Activated naive CD4-positive, alpha-beta T cell treated with anti-CD3 and anti-CD28 coated beads for 36 hours (primary cell): ENCODE data around the gene COL23A1. TPM values are rescaled to one million over a fixed set of nuclear protein-coding genes. Genes with fewer than 3 reads are reported as not detected.

Source experiments
- CTCF ChIA-PET: fragments of 350-600 bp; sonication (Branson Sonifier 250); formaldehyde crosslinking; loops from one replicate; lab custom pipeline; 2021; ENCODE audit warnings: antibody characterized with exemption; lab: Charles Lee
- DNase-seq: peaks from one replicate; pipeline ENCODE4 v3.0.0-alpha.2; 2020
- H3K27ac Mint-ChIP-seq: one replicate; pipeline ENCODE4 v1.8.0; 2021; ENCODE audit warnings: mild to moderate bottlenecking, mixed read lengths
- H3K27me3 Mint-ChIP-seq: one replicate; pipeline ENCODE4 v1.8.0; 2021; ENCODE audit warnings: low read depth, mixed read lengths
- H3K36me3 Mint-ChIP-seq: one replicate; pipeline ENCODE4 v1.8.0; 2021; ENCODE audit warnings: low read depth, mixed read lengths
- H3K4me1 Mint-ChIP-seq: one replicate; pipeline ENCODE4 v1.8.0; 2021; ENCODE audit warnings: low read depth, mixed read lengths
- H3K4me3 Mint-ChIP-seq: one replicate; pipeline ENCODE4 v1.8.0; 2021; ENCODE audit warnings: mild to moderate bottlenecking, moderate library complexity, mixed read lengths
- H3K9me3 Mint-ChIP-seq: one replicate; pipeline ENCODE4 v1.8.0; 2021; ENCODE audit warnings: mixed read lengths
- intact Hi-C: fragments of 100-400 bp; cut with micrococcal nuclease; formaldehyde crosslinking; loops from one replicate; pipeline ENCODE4 v1.15.1; 2023
- total RNA-seq, 2 experiments: library from RNA; stranded (reverse); gene quantifications; one replicate each; pipeline ENCODE4 v1.2.3, GENCODE V29; 2021

The COL23A1 gene
- total RNA-seq, 2 experiments from 2014 or later = 0.07 TPM; not detected in 1

GRCh38 chr5:178224403-178224802 lies 365.8 kb downstream of the COL23A1 start:
- H3K27ac Mint-ChIP-seq = no peak overlapping the region
- peaks cover 37% of the 10 kb centered on the region for H3K4me1 Mint-ChIP-seq
- CTCF ChIA-PET = interaction anchor here (2.5 kb wide), 1 partner anchor 11 kb away, joined by 7 read pairs; no protein-coding TSS in a partner anchor
- DNase-seq = no peak
- H3K36me3 Mint-ChIP-seq = peaks cover 56% of the 10 kb centered on the region
- H3K4me3 Mint-ChIP-seq = no peak overlapping the region
- no peaks in the 10 kb centered on the region for H3K27me3 Mint-ChIP-seq
- no peaks in the 10 kb centered on the region for H3K9me3 Mint-ChIP-seq
- intact Hi-C loops = no loop called here

GRCh38 chr5:178223828-178224335 lies 366.3 kb downstream of the COL23A1 start:
- no peaks in the 10 kb centered on the region for H3K27me3 Mint-ChIP-seq
- H3K4me1 Mint-ChIP-seq = peaks cover 33% of the 10 kb centered on the region
- H3K4me3 Mint-ChIP-seq = no peak overlapping the region
- peak overlapping the region; percentile 28 for H3K27ac Mint-ChIP-seq
- intact Hi-C loops = no loop called here
- no peaks in the 10 kb centered on the region for H3K9me3 Mint-ChIP-seq
- CTCF ChIA-PET = no interaction called here
- no peak for DNase-seq
- H3K36me3 Mint-ChIP-seq = peaks cover 55% of the 10 kb centered on the region

GRCh38 chr5:178223196-178223773 lies 366.9 kb downstream of the COL23A1 start:
- Mint-ChIP-seq H3K36me3 (peaks cover 55% of the 10 kb centered on the region), H3K27me3 (no peaks in the 10 kb centered on the region), H3K9me3 (no peaks in the 10 kb centered on the region), H3K4me3 (no peak overlapping the region), H3K27ac (peak overlapping the region; percentile 62), H3K4me1 (peaks cover 28% of the 10 kb centered on the region)
- DNase-seq = no peak
- intact Hi-C loops = no loop called here
- CTCF ChIA-PET = no interaction called here

GRCh38 chr5:178222292-178222691 lies 367.9 kb downstream of the COL23A1 start:
- peaks cover 19% of the 10 kb centered on the region for H3K4me1 Mint-ChIP-seq
- no peaks in the 10 kb centered on the region for H3K9me3 Mint-ChIP-seq
- H3K27me3 Mint-ChIP-seq = no peaks in the 10 kb centered on the region
- CTCF ChIA-PET = no interaction called here
- peaks cover 47% of the 10 kb centered on the region for H3K36me3 Mint-ChIP-seq
- intact Hi-C loops = no loop called here
- no peak for DNase-seq
- no peak overlapping the region for H3K27ac Mint-ChIP-seq
- no peak overlapping the region for H3K4me3 Mint-ChIP-seq

GRCh38 chr5:178221853-178222252 lies 368.3 kb downstream of the COL23A1 start:
- peaks cover 42% of the 10 kb centered on the region for H3K36me3 Mint-ChIP-seq
- H3K27me3 Mint-ChIP-seq = no peaks in the 10 kb centered on the region
- no peaks in the 10 kb centered on the region for H3K9me3 Mint-ChIP-seq
- H3K4me1 Mint-ChIP-seq = peaks cover 17% of the 10 kb centered on the region
- H3K27ac Mint-ChIP-seq = no peak overlapping the region
- CTCF ChIA-PET = interaction anchor here (0.5 kb wide), 1 partner anchor 1530 kb away, joined by 3 read pairs; no protein-coding TSS in a partner anchor
- H3K4me3 Mint-ChIP-seq = no peak overlapping the region
- no peak for DNase-seq
- intact Hi-C loops = no loop called here

GRCh38 chr5:178221282-178221681 lies 368.9 kb downstream of the COL23A1 start:
- H3K27ac Mint-ChIP-seq = peak overlapping the region; percentile 4
- no peak for DNase-seq
- H3K36me3 Mint-ChIP-seq = peaks cover 39% of the 10 kb centered on the region
- H3K9me3 Mint-ChIP-seq = no peaks in the 10 kb centered on the region
- CTCF ChIA-PET = interaction anchor here (0.5 kb wide), 1 partner anchor 1531 kb away, joined by 3 read pairs; no protein-coding TSS in a partner anchor
- intact Hi-C loops = no loop called here
- no peak overlapping the region for H3K4me3 Mint-ChIP-seq
- H3K27me3 Mint-ChIP-seq = no peaks in the 10 kb centered on the region
- H3K4me1 Mint-ChIP-seq = peaks cover 18% of the 10 kb centered on the region

GRCh38 chr5:178218827-178219226 lies 371.4 kb downstream of the COL23A1 start:
- peaks cover 23% of the 10 kb centered on the region for H3K4me1 Mint-ChIP-seq
- H3K27me3 Mint-ChIP-seq = no peaks in the 10 kb centered on the region
- CTCF ChIA-PET = no interaction called here
- peaks cover 41% of the 10 kb centered on the region for H3K36me3 Mint-ChIP-seq
- no peak overlapping the region for H3K4me3 Mint-ChIP-seq
- DNase-seq = no peak
- intact Hi-C loops = no loop called here
- no peaks in the 10 kb centered on the region for H3K9me3 Mint-ChIP-seq
- H3K27ac Mint-ChIP-seq = no peak overlapping the region

GRCh38 chr5:178218237-178218776 lies 371.9 kb downstream of the COL23A1 start:
- H3K27me3 Mint-ChIP-seq = no peaks in the 10 kb centered on the region
- H3K27ac Mint-ChIP-seq = no peak overlapping the region
- peaks cover 20% of the 10 kb centered on the region for H3K4me1 Mint-ChIP-seq
- no peak overlapping the region for H3K4me3 Mint-ChIP-seq
- CTCF ChIA-PET = no interaction called here
- intact Hi-C loops = no loop called here
- H3K36me3 Mint-ChIP-seq = peaks cover 42% of the 10 kb centered on the region
- no peak for DNase-seq
- no peaks in the 10 kb centered on the region for H3K9me3 Mint-ChIP-seq

- Mint-ChIP-seq H3K27ac (peak overlapping the region; percentile 72), H3K4me1 (peaks cover 19% of the 10 kb centered on the region), H3K36me3 (peaks cover 47% of the 10 kb centered on the region), H3K27me3 (no peaks in the 10 kb centered on the region), H3K9me3 (no peaks in the 10 kb centered on the region), H3K4me3 (no peak overlapping the region)
- intact Hi-C loops = no loop called here
- CTCF ChIA-PET = no interaction called here
- no peak for DNase-seq
Observed at GRCh38 chr5:178216779-178217178, 373.4 kb downstream of the COL23A1 start.

- H3K27ac Mint-ChIP-seq = peak overlapping the region; percentile 72
- peaks cover 12% of the 10 kb centered on the region for H3K4me1 Mint-ChIP-seq
- H3K36me3 Mint-ChIP-seq = peaks cover 48% of the 10 kb centered on the region
- H3K9me3 Mint-ChIP-seq = no peaks in the 10 kb centered on the region
- no peak overlapping the region for H3K4me3 Mint-ChIP-seq
- no peak for DNase-seq
- CTCF ChIA-PET = no interaction called here
- intact Hi-C loops = no loop called here
- H3K27me3 Mint-ChIP-seq = no peaks in the 10 kb centered on the region
Observed at GRCh38 chr5:178216088-178216534, 374.1 kb downstream of the COL23A1 start.

- peaks cover 8% of the 10 kb centered on the region for H3K4me1 Mint-ChIP-seq
- no peaks in the 10 kb centered on the region for H3K27me3 Mint-ChIP-seq
- CTCF ChIA-PET = no interaction called here
- no peak overlapping the region for H3K4me3 Mint-ChIP-seq
- intact Hi-C loops = no loop called here
- H3K9me3 Mint-ChIP-seq = no peaks in the 10 kb centered on the region
- DNase-seq = no peak
- H3K36me3 Mint-ChIP-seq = peaks cover 44% of the 10 kb centered on the region
- peak overlapping the region; percentile 65 for H3K27ac Mint-ChIP-seq
Observed at GRCh38 chr5:178215280-178216002, 374.8 kb downstream of the COL23A1 start.

GRCh38 chr5:178214160-178214803 lies 375.9 kb downstream of the COL23A1 start:
- Mint-ChIP-seq H3K36me3 (peaks cover 48% of the 10 kb centered on the region), H3K4me1 (peaks cover 14% of the 10 kb centered on the region), H3K27me3 (no peaks in the 10 kb centered on the region), H3K27ac (peak overlapping the region; percentile 36), H3K9me3 (no peaks in the 10 kb centered on the region), H3K4me3 (no peak overlapping the region)
- DNase-seq = no peak
- intact Hi-C loops = no loop called here
- CTCF ChIA-PET = no interaction called here
